T-helper 1 cell (primary cell): ENCODE results near the gene ARHGAP6.
A peak's percentile ranks its signal among the peaks of the same experiment; 100 is the strongest.

Experiments used
- DNase-seq, 5 donors: peaks; one replicate each; pipeline ENCODE4 v3.0.0-alpha.2; 2012 to 2020

The ARHGAP6 gene

DNA sequence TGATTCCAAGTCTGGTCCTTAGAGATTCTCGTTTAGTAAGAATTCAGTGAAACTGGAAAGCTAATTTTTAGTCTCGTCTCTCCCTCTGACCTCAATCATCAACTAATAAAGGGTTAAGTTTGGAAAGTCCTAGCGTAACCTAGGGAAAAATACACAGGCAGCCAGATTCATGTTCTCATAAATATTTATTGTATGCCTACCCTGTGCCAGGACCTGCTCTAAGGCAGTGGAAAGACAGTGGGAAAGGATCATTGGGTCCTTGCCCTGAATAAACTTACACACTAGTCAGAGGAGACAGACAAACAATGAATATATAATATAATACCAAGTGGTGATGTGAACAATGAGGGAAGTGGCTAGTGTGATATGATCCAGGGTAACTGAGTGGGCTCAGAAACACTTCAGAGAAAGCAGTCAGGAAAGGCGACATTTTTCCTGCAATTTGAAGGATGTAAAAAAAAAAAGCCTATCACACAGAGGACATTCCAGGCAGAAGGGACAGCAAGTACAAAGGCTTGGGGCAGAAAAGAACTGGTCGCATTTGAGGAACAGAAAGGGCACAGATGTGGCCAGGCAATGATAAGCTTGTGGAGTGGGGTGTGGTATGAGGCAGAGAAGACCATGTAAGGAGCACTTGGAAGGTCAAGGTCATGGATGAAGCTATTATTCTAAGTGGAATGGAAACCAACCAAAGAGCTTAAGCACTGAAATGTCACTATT is 243.8 kb downstream of the ARHGAP6 start:
- DNase-seq, result no peak

DNA sequence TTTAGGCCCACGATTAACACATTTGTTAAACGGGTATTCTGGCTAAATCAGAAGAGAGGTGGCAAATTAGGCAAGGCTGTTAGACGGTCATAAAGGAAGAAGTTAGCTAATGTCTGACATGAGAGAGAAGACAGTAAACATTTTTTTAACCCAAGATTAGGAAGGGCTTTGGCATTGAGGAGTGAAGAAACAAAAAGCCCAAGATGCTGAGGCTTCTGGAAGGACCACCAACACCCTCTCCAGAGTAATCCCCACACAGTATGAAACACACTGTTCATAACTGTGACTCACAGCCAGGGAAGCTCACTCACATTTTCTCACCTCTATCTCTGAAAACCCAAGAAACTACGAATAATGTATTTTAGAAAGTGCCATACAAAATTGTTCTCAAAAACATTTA is 244.9 kb downstream of the ARHGAP6 start:
- DNase-seq, result no peak

DNA sequence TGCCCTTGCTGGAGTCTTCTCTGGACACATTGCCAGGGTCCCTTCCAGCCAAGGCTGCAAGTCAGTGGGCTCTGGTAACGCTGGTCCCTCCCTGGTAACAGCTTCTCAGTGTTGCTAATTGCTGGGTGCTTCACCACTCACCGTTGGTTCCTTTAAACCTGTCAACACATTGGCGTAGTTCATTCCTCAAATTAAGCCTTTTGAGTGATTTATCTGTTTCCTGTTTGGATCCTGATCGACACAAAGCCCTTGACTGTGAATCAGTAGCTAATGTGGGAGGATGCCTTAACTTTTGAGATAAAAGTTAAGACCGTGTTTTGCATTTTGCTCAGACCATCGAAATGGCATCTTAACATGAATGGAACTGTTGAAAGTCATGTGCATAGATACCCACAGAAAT is 246.6 kb downstream of the ARHGAP6 start:
- no peak for DNase-seq

DNA sequence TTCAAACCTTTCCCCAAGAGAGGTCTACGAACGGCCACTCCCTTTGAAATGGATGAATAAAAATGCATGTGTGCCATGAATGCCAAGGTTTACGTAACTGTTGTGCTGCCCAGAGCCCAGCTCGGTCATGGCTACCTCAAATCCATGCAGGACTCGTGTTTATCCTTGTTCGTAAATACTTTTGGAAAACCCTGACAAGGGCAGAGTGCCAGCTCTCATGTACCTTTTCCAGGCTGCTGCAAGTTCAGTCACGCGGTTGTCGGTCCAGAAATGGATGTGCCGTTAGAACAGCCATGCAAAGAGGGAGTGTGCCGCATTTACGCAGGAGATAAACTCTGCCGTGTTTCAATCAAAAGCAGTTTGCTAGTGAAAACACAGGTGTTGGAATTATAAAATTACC is 249.1 kb downstream of the ARHGAP6 start:
- no peak for DNase-seq

DNA sequence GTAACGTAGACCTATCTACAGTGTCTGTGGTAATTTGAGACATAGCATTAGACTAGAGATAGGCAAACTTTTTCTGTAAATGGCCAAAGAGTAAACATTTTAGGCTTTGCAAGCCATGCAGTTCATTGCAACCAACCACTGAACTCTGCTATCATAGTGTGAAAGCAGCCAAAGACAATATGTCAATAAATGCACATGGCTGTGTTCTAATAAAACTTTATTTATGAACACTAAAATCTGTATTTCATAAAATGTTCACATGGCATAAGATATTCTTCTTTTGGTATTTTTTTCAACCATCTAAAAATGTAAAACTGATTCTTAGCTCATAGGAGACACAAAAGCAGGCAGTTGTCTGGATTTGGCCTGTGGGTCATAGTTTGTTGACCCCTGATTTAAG is 251.6 kb downstream of the ARHGAP6 start:
- no peak for DNase-seq

DNA sequence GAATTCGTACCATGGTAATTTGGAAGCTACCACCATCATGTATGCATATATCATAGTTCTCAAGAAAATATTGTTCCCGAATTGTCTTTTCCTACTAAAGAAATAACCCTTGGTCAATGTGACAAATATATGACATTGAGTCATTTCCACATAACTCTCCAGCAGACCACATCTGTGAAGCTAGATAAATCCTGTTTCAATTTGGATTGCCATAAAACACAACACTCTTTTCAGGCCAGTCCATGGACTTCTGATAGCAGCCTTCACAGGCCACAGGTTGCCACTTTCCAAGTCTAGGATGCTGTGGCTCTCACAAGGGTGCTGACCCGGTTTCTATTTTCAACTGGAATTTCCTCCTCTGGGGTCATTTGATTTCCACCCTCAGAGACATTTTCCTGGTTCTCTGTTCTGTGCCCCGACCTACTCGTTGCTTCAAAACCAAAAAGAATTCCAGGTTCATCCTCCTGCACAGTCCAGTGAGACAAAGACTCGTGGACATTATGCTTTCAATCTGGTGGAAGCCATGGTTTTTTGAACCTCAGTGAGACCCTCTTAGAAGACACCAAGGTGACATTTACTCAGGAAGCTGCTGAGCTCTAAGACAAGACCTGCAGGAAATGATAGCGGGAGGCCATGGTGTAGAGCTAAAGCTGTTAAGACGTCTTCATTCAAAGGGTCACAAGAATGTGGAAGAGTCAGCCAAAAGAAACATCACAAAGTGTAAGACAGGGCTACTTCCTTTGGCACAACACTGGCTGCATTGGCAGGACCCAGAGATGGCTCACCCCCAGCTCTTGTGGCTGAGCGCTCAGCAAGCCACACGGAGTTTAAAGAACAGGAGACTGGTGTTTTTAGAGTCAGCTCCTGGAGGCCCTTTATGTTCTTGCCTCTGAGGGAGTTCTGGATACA is 252.8 kb downstream of the ARHGAP6 start:
- no peak for DNase-seq

DNA sequence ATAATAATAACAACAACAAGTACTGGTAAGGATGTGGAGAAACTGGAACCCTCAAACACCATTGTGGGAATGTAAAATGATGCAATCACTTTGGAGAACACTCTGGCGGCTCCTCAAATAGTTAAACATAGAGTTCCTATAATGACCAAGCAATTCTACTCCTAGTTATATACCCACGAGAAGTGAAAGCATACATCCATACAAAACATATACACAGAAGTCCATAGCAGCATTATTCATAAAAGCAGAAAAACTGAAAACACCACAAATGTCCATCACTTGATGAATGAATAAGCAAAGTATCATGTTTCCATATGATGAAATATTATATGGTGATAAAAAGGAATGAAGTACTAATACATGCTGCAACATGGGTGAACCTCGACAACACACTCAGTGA is 255.8 kb downstream of the ARHGAP6 start:
- no peak for DNase-seq

DNA sequence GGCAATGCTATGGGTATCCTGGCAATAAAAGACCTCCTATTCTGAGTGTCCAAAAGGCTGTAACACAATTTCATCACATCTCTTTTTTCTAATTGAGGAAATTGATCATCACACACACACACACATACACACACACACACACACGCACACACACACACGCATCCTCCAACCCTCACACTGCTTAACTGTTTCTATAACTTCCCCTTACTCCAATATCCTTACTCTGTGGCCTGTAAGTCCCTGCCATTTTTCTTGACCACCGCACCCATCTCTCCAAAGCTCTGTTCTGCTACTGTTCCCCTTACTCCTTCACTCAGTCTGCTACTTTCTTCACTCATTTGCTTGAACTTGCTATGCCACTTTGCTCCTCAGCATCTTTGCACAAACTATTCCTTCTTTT is 256.9 kb downstream of the ARHGAP6 start:
- no peak for DNase-seq

DNA sequence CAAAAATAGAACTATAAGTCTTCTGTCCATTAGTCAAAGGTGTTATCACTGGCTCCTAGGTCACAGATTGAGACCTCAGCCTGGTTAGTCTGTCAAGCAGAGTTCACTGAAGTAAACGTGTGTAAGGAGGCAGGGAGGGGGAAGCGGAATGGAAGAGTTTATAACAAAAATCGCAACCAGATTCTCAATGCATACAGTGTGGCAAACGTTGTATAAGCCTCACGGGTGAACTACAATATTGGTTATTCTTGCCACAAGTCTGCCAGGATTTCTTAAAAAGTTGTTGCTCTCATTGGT is 257.7 kb downstream of the ARHGAP6 start:
- DNase-seq, result no peak

DNA sequence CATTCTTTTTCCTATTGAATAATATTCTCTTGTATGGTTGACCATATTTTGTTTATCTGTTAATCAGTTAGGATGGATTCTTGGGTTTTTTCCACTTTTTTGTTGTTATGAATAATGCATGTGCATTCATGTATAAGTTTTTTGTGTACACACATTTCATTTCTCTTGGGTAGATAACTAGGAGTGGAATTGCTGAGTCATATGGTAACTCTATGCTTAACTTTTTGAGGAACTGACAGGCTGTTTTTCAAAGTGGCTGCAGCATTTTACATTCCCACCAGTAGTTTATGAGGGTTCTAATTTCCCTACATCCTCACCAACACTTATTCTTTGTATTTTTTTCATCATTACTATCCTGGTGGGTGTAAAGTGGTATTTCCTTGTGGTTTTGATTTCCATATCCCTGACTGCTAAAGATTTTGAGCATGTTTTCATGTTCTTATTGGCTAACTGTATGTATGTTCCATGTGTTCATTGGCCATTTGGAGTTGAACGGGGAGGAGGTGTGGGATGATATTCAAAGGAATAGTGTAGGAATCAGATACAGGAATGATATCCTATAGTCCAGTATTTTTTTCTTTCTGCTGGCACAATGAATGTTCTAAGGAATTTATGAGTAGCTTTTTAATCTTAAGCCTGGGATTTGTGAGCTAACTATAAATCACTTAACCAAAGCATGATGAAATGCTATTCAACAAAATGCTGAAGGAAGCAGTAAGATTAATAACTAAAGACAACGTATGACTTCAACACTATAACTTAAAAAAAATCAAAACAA is 258.2 kb downstream of the ARHGAP6 start:
- DNase-seq, result no peak

DNA sequence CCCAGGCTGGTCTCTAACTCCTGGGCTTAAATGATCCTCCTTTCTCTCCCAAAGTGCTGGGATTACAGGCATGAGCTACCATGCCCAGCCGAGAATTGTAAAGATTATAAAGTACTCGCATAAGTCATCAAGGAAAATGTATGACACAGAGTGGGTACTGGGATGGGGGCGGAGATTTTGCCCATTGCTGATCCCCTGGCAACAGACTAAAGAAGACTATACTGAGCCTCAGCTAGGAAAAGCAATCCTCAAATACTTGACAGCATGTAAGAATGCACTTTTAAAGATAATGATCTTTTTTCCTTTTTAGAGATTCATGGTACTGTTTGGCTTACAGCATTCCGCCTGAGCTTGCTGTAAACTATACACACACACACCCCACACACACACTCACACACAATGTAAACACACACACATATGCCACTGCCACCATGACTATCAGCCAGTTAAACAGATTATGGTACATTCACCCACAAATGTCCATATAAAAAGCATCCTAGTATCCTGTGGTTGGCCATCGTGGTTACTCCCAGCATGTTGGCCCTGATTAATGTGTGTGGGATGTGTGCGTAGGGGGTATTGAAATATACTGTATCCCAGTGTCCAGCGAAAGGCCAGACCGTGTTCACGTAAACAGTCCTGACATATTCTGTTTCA is 259.5 kb downstream of the ARHGAP6 start:
- no peak for DNase-seq

DNA sequence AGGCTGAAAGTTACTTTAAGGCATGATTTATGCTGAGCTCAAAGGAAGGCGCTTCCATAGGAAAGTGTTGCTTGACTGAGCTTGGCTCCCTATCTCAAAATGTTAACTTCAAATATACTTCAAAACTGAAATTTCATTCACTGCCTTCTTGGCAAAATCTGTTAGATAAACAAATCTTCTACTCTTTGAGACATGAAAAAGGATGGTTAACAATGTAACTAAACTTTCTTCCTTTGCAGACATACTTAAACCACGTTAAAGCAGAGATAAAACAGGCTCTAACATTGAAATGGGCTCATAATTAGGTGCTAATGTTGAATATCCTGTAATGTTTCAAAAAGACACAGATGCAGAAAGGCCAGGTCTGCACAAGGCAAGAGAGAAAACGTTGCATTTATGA is 262.1 kb downstream of the ARHGAP6 start:
- no peak for DNase-seq

DNA sequence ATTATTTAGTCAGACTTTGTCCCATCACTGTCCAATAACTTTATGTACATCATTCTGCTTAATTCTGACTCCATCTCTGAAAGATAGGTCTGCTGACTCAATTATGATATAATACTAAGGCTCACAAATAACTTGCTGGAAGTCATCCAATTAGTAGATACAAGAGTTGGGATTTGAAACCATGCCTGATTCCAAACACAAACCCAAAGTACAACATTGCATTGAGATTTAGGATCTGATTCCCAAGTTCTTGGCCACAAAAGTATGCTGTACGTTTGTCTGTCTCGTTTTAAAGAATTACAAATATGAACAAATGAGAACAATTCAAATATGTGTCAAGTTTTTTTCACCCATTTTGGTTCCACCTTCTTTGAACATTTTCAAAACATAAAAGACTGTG is 263.8 kb downstream of the ARHGAP6 start:
- DNase-seq, result no peak

DNA sequence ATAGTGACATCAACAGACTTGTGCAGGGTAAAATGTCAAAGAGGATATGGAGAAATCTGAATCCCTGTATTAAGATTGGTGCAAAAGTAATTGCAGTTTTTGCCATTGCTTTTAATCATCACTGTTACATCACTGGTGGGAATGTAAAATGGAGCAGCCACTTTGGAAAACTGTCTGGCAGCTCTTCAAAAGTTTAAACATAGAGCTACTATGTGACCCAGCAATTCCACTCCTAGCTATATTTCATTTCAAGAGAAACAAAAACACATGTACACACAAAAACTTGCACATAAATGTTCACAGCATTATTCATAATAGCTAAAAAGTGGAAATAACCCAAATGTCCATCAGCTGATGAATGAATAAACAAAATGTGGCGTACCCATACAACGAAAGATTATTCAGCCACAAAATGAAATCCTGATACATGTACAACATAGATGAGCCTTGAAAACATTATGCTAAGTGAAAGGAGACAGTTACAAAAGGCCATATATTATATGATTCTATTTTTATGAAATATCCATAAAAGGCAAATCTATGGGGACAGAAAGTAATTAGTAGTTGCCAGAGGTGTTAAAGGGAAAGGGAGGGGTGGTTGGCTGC is 266.1 kb downstream of the ARHGAP6 start:
- DNase-seq, result no peak

DNA sequence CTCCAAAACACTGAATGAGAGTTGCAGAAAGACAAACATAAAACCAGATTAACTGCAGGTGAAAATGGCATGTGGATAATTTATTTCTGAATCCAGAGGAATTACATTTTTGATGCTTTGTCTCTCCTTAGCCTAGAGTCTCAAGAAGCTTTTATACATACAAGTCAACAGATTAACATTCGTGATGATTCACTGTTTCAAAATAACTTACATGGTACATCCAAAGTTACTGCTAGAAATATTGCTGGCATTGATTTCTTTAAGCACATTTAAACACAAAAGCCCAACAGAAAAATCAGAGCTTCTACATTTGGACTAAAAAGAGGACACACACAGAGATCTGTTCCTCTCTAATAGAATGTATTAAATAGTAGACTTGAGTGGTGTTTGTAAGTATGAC is 266.9 kb downstream of the ARHGAP6 start:
- DNase-seq, result no peak

DNA sequence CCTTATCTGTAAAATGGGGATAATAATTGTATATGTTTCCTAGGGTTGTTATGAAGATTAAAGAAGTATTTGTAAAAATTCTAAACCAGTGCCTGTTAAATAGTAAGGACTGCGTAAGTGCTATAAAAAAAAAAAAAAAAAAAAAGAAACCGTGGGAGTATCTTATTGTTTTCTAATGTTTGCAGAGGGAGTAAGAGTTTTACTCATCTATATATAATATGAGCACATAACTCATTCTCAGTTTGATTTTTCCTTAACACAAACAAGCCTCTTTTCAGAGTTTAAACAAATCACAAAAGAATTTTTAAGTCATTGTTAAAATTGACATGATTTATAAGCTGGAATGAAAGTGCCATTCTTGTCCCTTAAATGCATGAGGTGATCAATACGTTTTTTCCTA is 267.6 kb downstream of the ARHGAP6 start:
- DNase-seq, result no peak

DNA sequence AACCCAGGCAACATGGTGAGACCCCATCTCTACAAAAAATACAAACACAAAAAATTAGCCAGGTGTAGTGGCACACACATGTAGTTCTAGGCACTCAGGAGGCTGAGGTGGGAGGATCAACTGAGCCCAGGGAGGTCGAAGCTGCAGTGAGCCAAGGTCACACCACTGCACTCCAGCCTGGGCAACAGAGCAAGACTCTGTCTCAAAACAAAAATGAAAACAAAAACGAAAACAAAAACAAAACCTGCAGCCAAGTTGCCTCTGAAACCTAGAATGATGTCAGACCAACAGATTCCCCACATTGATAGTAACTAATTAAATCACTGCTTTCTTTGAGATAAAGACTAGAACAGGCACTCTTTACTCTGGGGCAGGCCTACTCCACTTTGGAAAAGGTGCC is 268.0 kb downstream of the ARHGAP6 start:
- peak in 1 of 5 donors; percentile 15 for DNase-seq

DNA sequence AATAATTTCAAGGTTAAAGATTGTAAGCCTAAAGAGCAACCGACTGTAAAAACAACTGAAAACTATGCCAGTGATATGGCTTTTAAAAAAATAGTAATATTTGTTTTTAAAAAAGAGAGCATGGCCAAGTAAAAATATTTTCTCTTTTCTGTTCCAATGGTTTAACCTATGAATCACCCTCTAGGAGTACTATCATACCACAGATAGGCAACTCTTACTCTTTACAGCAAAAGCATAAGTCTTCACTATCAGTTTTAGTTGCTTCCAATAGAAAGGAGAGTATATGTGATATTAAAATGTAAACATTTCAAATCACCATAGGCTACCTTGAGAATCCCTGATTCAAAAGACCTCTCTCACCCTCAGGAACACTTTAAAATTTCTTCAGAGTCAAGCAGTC is 269.9 kb downstream of the ARHGAP6 start:
- DNase-seq, result no peak

DNA sequence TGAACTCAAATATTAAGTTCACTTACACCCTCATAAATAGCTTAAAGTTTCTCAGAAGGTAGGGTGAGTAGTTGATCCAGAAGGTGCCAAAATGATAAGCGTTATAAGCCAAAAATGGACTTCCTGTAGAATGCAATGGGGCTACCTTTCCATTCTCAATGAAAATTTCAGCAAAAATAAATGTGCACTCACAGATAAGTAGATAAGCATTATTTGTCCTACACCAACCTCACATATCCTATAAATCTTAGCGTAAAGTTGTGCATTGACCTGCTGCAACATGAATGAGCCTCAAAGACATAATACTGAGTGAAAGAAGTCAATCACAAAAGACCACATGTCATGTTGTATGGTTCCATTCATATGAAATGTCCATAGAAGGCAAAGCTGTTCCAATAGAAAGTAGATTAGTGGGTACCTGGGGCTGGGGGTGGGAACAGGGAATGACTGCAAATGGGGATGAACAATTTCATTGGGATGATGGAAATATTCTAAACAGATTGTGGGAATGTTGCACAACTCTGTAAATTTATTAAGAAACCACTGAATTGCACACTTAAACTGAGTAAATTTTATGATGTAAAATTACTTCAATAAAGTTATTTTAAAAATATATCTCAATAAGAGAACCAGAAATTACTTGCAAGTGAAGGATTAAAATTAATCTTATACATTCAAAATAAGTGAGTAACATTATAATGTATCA is 271.6 kb downstream of the ARHGAP6 start:
- DNase-seq, result no peak

DNA sequence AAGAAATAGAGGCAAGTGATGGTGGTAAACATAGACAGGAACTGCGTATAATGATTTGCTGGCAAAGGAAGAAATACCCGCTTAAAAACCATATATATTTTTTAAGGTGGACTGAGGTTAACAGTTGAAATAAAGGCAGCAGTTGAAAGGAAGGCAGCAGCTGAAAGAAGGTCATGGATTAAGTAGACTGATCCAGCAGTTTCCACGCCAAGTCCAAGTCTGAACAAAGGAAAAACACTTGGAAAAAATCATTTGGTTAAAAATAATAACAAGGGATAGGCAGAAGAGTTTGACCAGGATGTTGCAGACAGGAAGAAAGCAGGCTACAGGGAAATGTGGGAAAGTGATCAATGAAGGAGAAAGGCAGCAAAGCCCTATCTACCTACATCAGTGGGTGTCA is 278.9 kb downstream of the ARHGAP6 start:
- DNase-seq, result no peak

DNA sequence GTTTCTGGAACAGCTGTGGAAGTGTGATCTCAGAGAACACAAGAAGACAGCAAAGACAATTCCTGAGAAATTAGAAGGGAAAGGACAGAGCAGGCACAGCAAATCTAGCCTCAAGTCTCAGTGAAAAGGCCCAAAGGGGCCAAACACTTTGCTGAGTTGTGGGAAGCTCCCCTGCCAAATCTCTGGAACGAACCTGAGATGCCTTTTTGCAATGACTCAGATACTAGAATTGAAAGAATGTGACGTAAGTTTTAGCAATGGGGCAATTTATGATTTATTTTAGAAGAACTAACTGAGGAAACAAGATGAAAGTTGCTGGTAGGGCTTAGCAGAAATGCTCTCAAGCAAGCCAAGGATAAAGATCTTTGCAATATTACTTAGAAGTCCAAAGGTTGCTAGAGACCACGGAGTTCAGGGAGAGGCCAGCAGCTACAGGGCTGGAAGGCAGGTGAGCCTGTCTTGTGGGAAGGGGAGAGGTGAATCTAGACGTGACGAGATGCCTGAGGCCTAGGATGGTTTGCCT is 279.7 kb downstream of the ARHGAP6 start:
- no peak for DNase-seq

DNA sequence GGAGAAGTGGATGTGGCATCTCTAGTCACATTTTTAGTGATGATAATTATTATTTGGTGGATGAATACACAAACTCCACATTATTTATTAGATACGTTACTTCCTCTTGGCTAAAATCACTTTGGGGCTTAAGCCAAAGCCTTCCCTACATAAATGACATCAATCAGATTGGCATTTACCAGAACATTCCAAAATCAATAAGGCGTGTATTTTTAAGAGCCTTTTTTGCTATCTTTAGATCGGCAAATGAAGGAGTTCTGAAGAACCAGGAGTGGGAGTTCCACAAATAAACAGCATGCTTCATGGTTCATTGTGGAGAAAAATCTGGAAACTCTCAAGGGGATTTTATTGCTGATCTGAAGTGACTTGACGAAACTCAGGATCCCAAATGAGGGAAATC is 282.8 kb downstream of the ARHGAP6 start:
- DNase-seq, result no peak
